HEK293 (cell line): ENCODE measurements around the gene IL20RA.

Experiments used
- GLIS2 ChIP-seq: fragments of 450-650 bp; formaldehyde crosslinking; IDR thresholded peaks from 2 replicates; pipeline ENCODE4 v1.5.1; 2016; ENCODE audit warnings: missing biosample characterization, missing genetic modification characterization
- MZF1 ChIP-seq: fragments of 450-650 bp; formaldehyde crosslinking; IDR thresholded peaks from 2 replicates; pipeline ENCODE4 v1.5.1; 2017; ENCODE audit warnings: missing biosample characterization, missing genetic modification characterization, borderline replicate concordance
- OSR2 ChIP-seq: fragments of 450-650 bp; formaldehyde crosslinking; IDR thresholded peaks from 2 replicates; pipeline ENCODE4 v1.5.1; 2016; ENCODE audit warnings: missing biosample characterization, missing genetic modification characterization
- ZBTB20 ChIP-seq: fragments of 450-650 bp; formaldehyde crosslinking; IDR thresholded peaks from 2 replicates; pipeline ENCODE4 v1.5.1; 2016; ENCODE audit warnings: missing biosample characterization, missing genetic modification characterization
- ZBTB8A ChIP-seq: fragments of 450-650 bp; formaldehyde crosslinking; IDR thresholded peaks from 2 replicates; pipeline ENCODE4 v1.5.1; 2016; ENCODE audit warnings: missing biosample characterization, missing genetic modification characterization
- ZEB2 ChIP-seq: fragments of 450-650 bp; formaldehyde crosslinking; IDR thresholded peaks from 2 replicates; pipeline ENCODE4 v1.5.1; 2016; ENCODE audit warnings: missing biosample characterization, missing genetic modification characterization
- ZNF140 ChIP-seq: fragments of 450-650 bp; formaldehyde crosslinking; IDR thresholded peaks from 2 replicates; pipeline ENCODE4 v1.5.1; 2016; ENCODE audit warnings: missing biosample characterization, missing genetic modification characterization
- ZNF549 ChIP-seq: fragments of 450-650 bp; IDR thresholded peaks from 2 replicates; pipeline ENCODE4 v1.5.1; 2018; ENCODE audit warnings: missing biosample characterization, missing genetic modification characterization, mild to moderate bottlenecking, inconsistent platforms, moderate library complexity
- ZNF600 ChIP-seq: fragments of 450-650 bp; formaldehyde crosslinking; IDR thresholded peaks from 2 replicates; pipeline ENCODE4 v1.5.1; 2016; ENCODE audit warnings: missing biosample characterization, missing genetic modification characterization
- ZNF660 ChIP-seq: fragments of 450-650 bp; IDR thresholded peaks from 2 replicates; pipeline ENCODE4 v1.5.1; 2018; ENCODE audit warnings: missing biosample characterization, mild to moderate bottlenecking, missing genetic modification characterization
- ZNF670 ChIP-seq: fragments of 450-650 bp; formaldehyde crosslinking; IDR thresholded peaks from 2 replicates; pipeline ENCODE4 v1.5.1; 2016; ENCODE audit warnings: missing biosample characterization, missing genetic modification characterization, low read depth
- ZNF843 ChIP-seq: fragments of 450-650 bp; formaldehyde crosslinking; IDR thresholded peaks from 2 replicates; pipeline ENCODE4 v1.5.1; 2016; ENCODE audit warnings: missing biosample characterization, missing genetic modification characterization
- ZSCAN30 ChIP-seq: fragments of 450-650 bp; IDR thresholded peaks from 2 replicates; pipeline ENCODE4 v1.5.1; 2018; ENCODE audit warnings: missing biosample characterization, mild to moderate bottlenecking, missing genetic modification characterization, moderate library complexity
- TF ChIP-seq, protein P1 (sequence below): fragments of 450-650 bp; formaldehyde crosslinking; IDR thresholded peaks from 2 replicates; pipeline ENCODE4 v1.5.1; 2017; ENCODE audit warnings: missing biosample characterization, missing genetic modification characterization
- TF ChIP-seq, protein P2 (sequence below): fragments of 450-650 bp; formaldehyde crosslinking; IDR thresholded peaks from 2 replicates; pipeline ENCODE4 v1.5.1; 2016; ENCODE audit warnings: missing biosample characterization, missing genetic modification characterization, borderline replicate concordance
- TF ChIP-seq, protein P3 (sequence below): fragments of 450-650 bp; formaldehyde crosslinking; optimal IDR thresholded peaks from 2 replicates; pipeline ENCODE3; 2016; ENCODE audit warnings: missing biosample characterization, mild to moderate bottlenecking, missing genetic modification characterization
- TF ChIP-seq, protein P4 (sequence below): fragments of 450-650 bp; formaldehyde crosslinking; IDR thresholded peaks from 2 replicates; pipeline ENCODE4; 2016; ENCODE audit warnings: missing biosample characterization, missing genetic modification characterization
- TF ChIP-seq, protein P5 (sequence below): fragments of 450-650 bp; formaldehyde crosslinking; IDR thresholded peaks from 2 replicates; pipeline ENCODE4 v1.5.1; 2016; ENCODE audit warnings: missing biosample characterization, missing genetic modification characterization
- TF ChIP-seq, protein P6 (sequence below): fragments of 450-650 bp; formaldehyde crosslinking; IDR thresholded peaks from 2 replicates; pipeline ENCODE4 v1.5.1; 2016; ENCODE audit warnings: missing biosample characterization, missing genetic modification characterization
- TF ChIP-seq, protein P7 (sequence below): fragments of 450-650 bp; formaldehyde crosslinking; IDR thresholded peaks from 2 replicates; pipeline ENCODE4 v1.5.1; 2016; ENCODE audit warnings: missing biosample characterization, missing genetic modification characterization

The IL20RA gene

DNA sequence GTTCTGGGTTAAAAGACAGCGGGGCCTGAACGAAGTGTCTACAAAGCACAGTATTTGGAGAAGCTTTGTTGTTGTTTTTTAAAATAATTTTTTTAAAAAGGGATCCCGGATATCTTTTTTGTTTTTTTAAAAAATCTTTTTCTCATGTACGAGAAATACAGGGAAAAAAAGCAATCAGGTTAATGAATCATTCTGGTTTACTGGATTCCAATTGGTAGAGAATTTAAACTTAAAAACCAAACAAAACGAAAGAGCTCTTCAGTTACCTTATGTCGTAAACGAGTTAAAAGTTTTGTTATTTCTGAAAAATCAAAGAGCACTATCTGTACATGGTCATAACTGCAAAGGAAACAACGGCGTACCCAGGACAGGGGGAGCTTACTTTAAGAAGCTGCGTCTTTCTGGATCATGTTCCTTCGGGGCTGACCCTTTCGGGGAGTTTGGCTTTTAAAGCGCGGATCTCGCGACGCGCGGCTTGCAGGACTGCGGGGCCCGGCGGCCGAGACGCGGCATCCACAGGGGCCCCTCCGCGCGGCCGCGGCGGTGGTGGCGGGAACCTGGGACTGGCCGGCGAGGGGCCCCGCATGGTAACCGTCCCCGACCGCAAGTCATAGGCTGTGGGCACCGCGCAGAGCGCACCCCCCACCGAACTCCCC is 927 bp downstream of the IL20RA start (continued):
- TF ChIP-seq, protein P1, sequence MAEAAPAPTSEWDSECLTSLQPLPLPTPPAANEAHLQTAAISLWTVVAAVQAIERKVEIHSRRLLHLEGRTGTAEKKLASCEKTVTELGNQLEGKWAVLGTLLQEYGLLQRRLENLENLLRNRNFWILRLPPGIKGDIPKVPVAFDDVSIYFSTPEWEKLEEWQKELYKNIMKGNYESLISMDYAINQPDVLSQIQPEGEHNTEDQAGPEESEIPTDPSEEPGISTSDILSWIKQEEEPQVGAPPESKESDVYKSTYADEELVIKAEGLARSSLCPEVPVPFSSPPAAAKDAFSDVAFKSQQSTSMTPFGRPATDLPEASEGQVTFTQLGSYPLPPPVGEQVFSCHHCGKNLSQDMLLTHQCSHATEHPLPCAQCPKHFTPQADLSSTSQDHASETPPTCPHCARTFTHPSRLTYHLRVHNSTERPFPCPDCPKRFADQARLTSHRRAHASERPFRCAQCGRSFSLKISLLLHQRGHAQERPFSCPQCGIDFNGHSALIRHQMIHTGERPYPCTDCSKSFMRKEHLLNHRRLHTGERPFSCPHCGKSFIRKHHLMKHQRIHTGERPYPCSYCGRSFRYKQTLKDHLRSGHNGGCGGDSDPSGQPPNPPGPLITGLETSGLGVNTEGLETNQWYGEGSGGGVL (tag by site-specific recombination): peak; percentile 82
- 0 out of 2 replicates have a peak, but pooled peaks have one; percentile 10 for TF ChIP-seq ZNF660
- TF ChIP-seq OSR2: no peak
- TF ChIP-seq, protein P2, sequence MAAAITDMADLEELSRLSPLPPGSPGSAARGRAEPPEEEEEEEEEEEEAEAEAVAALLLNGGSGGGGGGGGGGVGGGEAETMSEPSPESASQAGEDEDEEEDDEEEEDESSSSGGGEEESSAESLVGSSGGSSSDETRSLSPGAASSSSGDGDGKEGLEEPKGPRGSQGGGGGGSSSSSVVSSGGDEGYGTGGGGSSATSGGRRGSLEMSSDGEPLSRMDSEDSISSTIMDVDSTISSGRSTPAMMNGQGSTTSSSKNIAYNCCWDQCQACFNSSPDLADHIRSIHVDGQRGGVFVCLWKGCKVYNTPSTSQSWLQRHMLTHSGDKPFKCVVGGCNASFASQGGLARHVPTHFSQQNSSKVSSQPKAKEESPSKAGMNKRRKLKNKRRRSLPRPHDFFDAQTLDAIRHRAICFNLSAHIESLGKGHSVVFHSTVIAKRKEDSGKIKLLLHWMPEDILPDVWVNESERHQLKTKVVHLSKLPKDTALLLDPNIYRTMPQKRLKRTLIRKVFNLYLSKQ: no peak
- TF ChIP-seq, protein P3, sequence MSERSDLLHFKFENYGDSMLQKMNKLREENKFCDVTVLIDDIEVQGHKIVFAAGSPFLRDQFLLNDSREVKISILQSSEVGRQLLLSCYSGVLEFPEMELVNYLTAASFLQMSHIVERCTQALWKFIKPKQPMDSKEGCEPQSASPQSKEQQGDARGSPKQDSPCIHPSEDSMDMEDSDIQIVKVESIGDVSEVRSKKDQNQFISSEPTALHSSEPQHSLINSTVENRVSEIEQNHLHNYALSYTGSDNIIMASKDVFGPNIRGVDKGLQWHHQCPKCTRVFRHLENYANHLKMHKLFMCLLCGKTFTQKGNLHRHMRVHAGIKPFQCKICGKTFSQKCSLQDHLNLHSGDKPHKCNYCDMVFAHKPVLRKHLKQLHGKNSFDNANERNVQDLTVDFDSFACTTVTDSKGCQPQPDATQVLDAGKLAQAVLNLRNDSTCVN (tag by site-specific recombination): peak; percentile 83
- TF ChIP-seq GLIS2 (tag by site-specific recombination): 0 out of 2 replicates have a peak, but pooled peaks have one; percentile 41
- TF ChIP-seq ZNF600 (tag by site-specific recombination): 0 out of 2 replicates have a peak, but pooled peaks have one; percentile 21
- TF ChIP-seq ZNF549 (tag by site-specific recombination): no peak
- TF ChIP-seq ZNF670: no peak
- no peak for TF ChIP-seq ZNF140
- peak; percentile 98 for TF ChIP-seq MZF1 (tag by site-specific recombination)
- TF ChIP-seq, protein P4, sequence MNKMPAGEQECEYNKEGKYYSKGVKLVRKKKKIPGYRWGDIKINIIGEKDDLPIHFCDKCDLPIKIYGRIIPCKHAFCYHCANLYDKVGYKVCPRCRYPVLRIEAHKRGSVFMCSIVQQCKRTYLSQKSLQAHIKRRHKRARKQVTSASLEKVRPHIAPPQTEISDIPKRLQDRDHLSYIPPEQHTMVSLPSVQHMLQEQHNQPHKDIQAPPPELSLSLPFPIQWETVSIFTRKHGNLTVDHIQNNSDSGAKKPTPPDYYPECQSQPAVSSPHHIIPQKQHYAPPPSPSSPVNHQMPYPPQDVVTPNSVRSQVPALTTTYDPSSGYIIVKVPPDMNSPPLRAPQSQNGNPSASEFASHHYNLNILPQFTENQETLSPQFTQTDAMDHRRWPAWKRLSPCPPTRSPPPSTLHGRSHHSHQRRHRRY (tag by site-specific recombination): no peak
- TF ChIP-seq, protein P5, sequence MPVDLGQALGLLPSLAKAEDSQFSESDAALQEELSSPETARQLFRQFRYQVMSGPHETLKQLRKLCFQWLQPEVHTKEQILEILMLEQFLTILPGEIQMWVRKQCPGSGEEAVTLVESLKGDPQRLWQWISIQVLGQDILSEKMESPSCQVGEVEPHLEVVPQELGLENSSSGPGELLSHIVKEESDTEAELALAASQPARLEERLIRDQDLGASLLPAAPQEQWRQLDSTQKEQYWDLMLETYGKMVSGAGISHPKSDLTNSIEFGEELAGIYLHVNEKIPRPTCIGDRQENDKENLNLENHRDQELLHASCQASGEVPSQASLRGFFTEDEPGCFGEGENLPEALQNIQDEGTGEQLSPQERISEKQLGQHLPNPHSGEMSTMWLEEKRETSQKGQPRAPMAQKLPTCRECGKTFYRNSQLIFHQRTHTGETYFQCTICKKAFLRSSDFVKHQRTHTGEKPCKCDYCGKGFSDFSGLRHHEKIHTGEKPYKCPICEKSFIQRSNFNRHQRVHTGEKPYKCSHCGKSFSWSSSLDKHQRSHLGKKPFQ (tag by site-specific recombination): no peak
- TF ChIP-seq, protein P6, sequence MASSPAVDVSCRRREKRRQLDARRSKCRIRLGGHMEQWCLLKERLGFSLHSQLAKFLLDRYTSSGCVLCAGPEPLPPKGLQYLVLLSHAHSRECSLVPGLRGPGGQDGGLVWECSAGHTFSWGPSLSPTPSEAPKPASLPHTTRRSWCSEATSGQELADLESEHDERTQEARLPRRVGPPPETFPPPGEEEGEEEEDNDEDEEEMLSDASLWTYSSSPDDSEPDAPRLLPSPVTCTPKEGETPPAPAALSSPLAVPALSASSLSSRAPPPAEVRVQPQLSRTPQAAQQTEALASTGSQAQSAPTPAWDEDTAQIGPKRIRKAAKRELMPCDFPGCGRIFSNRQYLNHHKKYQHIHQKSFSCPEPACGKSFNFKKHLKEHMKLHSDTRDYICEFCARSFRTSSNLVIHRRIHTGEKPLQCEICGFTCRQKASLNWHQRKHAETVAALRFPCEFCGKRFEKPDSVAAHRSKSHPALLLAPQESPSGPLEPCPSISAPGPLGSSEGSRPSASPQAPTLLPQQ (tag by site-specific recombination): peak; percentile 96
- TF ChIP-seq, protein P7, sequence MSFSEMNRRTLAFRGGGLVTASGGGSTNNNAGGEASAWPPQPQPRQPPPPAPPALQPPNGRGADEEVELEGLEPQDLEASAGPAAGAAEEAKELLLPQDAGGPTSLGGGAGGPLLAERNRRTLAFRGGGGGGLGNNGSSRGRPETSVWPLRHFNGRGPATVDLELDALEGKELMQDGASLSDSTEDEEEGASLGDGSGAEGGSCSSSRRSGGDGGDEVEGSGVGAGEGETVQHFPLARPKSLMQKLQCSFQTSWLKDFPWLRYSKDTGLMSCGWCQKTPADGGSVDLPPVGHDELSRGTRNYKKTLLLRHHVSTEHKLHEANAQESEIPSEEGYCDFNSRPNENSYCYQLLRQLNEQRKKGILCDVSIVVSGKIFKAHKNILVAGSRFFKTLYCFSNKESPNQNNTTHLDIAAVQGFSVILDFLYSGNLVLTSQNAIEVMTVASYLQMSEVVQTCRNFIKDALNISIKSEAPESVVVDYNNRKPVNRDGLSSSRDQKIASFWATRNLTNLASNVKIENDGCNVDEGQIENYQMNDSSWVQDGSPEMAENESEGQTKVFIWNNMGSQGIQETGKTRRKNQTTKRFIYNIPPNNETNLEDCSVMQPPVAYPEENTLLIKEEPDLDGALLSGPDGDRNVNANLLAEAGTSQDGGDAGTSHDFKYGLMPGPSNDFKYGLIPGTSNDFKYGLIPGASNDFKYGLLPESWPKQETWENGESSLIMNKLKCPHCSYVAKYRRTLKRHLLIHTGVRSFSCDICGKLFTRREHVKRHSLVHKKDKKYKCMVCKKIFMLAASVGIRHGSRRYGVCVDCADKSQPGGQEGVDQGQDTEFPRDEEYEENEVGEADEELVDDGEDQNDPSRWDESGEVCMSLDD: 0 out of 2 replicates have a peak, but pooled peaks have one; percentile 50
- TF ChIP-seq ZBTB8A (tag by site-specific recombination): peak; percentile 30; the same call in 1 of the 2 replicates
- TF ChIP-seq ZBTB20 (tag by site-specific recombination): peak; percentile 78
- TF ChIP-seq ZEB2 (tag by site-specific recombination): no peak
- 0 out of 2 replicates have a peak, but pooled peaks have one; percentile 36 for TF ChIP-seq ZSCAN30 (tag by site-specific recombination)
- TF ChIP-seq ZNF843 (tag by site-specific recombination): no peak
